CD1c-positive myeloid dendritic cell (primary cell): Measurements from ENCODE around the gene ZHX3.
"Not testable (repeated sequence)": the region's sequence is repeated elsewhere in the genome, so short reads cannot be mapped to it uniquely, and the experiment has no call there.

ENCODE experiments used
- DNase-seq: peaks from one replicate; pipeline ENCODE4 v3.0.0-alpha.2; 2016; ENCODE audit errors: extremely low spot score

The ZHX3 gene

GRCh38 chr20:41134362-41135186 lies 183.0 kb downstream of the ZHX3 start:
- no peak for DNase-seq

GRCh38 chr20:41133709-41134361 lies 183.7 kb downstream of the ZHX3 start:
- DNase-seq = peak; percentile 57

GRCh38 chr20:41132388-41132775 lies 185.1 kb downstream of the ZHX3 start:
- DNase-seq = not testable (repeated sequence)

DNA sequence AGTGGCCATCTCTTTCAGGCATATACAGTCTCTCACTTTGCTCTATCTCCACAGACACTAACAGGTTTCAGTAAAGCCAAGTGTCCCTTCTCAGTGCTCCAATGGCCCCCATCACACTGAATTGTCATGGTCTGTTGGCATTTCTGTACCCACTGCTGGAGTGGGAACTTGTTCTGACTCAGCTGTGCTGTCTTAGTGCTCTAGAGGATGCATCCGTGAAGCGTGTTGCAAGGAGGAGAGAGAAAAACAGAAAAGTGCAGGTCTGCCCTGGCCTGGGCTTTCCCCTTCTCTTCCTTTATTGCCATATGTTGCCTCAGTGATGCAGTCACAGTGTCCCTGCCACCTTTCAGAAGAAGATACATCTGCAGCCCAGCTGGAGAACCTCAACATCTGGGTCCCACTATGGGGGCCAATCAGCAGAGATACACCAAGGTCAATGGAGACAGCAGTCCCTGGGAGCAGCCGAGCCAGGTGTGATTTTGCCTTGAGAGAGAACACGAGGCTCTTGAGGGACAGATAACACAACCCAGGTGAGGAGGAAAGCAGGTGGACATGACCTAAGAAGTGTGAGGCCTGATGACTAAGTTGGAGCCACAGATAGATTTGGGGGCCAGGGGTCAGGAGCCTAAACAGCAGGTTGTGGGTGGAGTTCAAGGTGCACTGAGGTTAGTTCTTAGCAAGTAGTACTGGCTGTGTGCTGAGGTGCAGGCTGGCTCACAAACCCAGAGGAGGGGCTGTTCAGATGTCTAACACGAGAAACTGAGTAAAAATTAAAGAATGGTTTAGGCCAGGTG lies 185.7 kb downstream of the ZHX3 start:
- DNase-seq = no peak
